ENCODE results near the gene CFAP74.

Gene CFAP74

GRCh38 chr1:2003541-2004131 is at the start of gene CFAP74:
TSS of gene CFAP74 (minus strand) at chr1:2003786. CDS start at chr1:1990956, 12,830 bp downstream.
- TF ChIP-seq CTCF (IDR thresholded peaks at IDR 0.05; ENCODE audit: low read depth, low read length) = no peak
- in situ Hi-C loops (cut with HindIII; ENCODE audit: low sequenced_read_pairs) = no loop called here
- no peak within 1 kb of the TSS for H3K4me3 ChIP-seq (ENCODE audit: low read depth, low read length)
- no peak for DNase-seq (ENCODE audit: low read depth, low spot score)

GRCh38 chr1:2053217-2053616 is 49.6 kb upstream of the CFAP74 start:
- DNase-seq (ENCODE audit: low read depth, low spot score) = no peak
- TF ChIP-seq CTCF (IDR thresholded peaks at IDR 0.05; ENCODE audit: low read depth, low read length) = no peak
- in situ Hi-C loops (cut with HindIII; ENCODE audit: low sequenced_read_pairs) = no loop called here
- no peak overlapping the region for H3K4me3 ChIP-seq (ENCODE audit: low read depth, low read length)

GRCh38 chr1:2052756-2053155 is 49.2 kb upstream of the CFAP74 start:
- DNase-seq (ENCODE audit: low read depth, low spot score) = no peak
- in situ Hi-C loops (cut with HindIII; ENCODE audit: low sequenced_read_pairs) = no loop called here
- no peak for TF ChIP-seq CTCF (IDR thresholded peaks at IDR 0.05; ENCODE audit: low read depth, low read length)
- H3K4me3 ChIP-seq (ENCODE audit: low read depth, low read length) = no peak overlapping the region

- no peak for DNase-seq (ENCODE audit: low read depth, low spot score)
- no peak overlapping the region for H3K4me3 ChIP-seq (ENCODE audit: low read depth, low read length)
- TF ChIP-seq CTCF (IDR thresholded peaks at IDR 0.05; ENCODE audit: low read depth, low read length) = no peak
- in situ Hi-C loops (cut with HindIII; ENCODE audit: low sequenced_read_pairs) = no loop called here
Measured at GRCh38 chr1:2052054-2052679, 48.6 kb upstream of the CFAP74 start.

- in situ Hi-C loops (cut with HindIII; ENCODE audit: low sequenced_read_pairs) = no loop called here
- no peak for TF ChIP-seq CTCF (IDR thresholded peaks at IDR 0.05; ENCODE audit: low read depth, low read length)
- DNase-seq (ENCODE audit: low read depth, low spot score) = no peak
- H3K4me3 ChIP-seq (ENCODE audit: low read depth, low read length) = no peak overlapping the region
Measured at GRCh38 chr1:2050793-2051682, 47.5 kb upstream of the CFAP74 start.

- TF ChIP-seq CTCF (IDR thresholded peaks at IDR 0.05; ENCODE audit: low read depth, low read length) = no peak
- DNase-seq (ENCODE audit: low read depth, low spot score) = no peak
Measured at GRCh38 chr1:2050461-2050792, 46.8 kb upstream of the CFAP74 start.

More at GRCh38 chr1:2050461-2050792, 46.8 kb upstream of the CFAP74 start:
- no peak overlapping the region for H3K4me3 ChIP-seq (ENCODE audit: low read depth, low read length)
- in situ Hi-C loops (cut with HindIII; ENCODE audit: low sequenced_read_pairs) = no loop called here

Data from astrocyte of the spinal cord (primary cell).